HL-60 (cell line): ENCODE results near the gene ACOX3.

Experiments
- DNase-seq, 2 experiments: peaks; one replicate each; pipeline ENCODE4 v3.0.0-alpha.2; 2010 to 2020; ENCODE audit warnings: low read depth in 1 of 2, low spot score in 1 of 2
- H3K27ac ChIP-seq: fragments of 250-450 bp; sonication (Bioruptor Pico); replicated peaks from 2 replicates; pipeline ENCODE4 v1.5.1; 2020; ENCODE audit warnings: mild to moderate bottlenecking, moderate library complexity
- H3K27me3 ChIP-seq: fragments of 250-450 bp; sonication (Bioruptor Pico); 2 replicates; pipeline ENCODE4 v1.5.1; 2021; ENCODE audit warnings: mild to moderate bottlenecking, moderate library complexity; ENCODE audit not compliant: insufficient read depth, poor library complexity, severe bottlenecking
- H3K4me3 ChIP-seq: replicated peaks from 2 replicates; pipeline ENCODE4 v1.5.1; 2011; ENCODE audit warnings: mild to moderate bottlenecking, control low read depth, low read length; ENCODE audit not compliant: insufficient read depth
- GABPA ChIP-seq: IDR thresholded peaks from 2 replicates; pipeline ENCODE4 v1.6.1; 2012; ENCODE audit warnings: low read depth
- POLR2AphosphoS5 ChIP-seq: IDR thresholded peaks from 2 replicates; pipeline ENCODE4 v1.6.1; 2012; ENCODE audit warnings: low read depth
- REST ChIP-seq: IDR thresholded peaks from 2 replicates; pipeline ENCODE4 v1.6.1; 2012; ENCODE audit warnings: low read depth; ENCODE audit not compliant: insufficient replicate concordance
- SPI1 ChIP-seq: IDR thresholded peaks from 2 replicates; pipeline ENCODE4 v1.6.1; 2012; ENCODE audit warnings: low read depth, mild to moderate bottlenecking, borderline replicate concordance
- TF ChIP-seq, protein P1 (sequence below): IDR thresholded peaks from one replicate; pipeline ENCODE4 v1.5.1; 2011; ENCODE audit warnings: low read length, control low read depth, inconsistent platforms; ENCODE audit not compliant: insufficient read depth

Gene ACOX3

DNA sequence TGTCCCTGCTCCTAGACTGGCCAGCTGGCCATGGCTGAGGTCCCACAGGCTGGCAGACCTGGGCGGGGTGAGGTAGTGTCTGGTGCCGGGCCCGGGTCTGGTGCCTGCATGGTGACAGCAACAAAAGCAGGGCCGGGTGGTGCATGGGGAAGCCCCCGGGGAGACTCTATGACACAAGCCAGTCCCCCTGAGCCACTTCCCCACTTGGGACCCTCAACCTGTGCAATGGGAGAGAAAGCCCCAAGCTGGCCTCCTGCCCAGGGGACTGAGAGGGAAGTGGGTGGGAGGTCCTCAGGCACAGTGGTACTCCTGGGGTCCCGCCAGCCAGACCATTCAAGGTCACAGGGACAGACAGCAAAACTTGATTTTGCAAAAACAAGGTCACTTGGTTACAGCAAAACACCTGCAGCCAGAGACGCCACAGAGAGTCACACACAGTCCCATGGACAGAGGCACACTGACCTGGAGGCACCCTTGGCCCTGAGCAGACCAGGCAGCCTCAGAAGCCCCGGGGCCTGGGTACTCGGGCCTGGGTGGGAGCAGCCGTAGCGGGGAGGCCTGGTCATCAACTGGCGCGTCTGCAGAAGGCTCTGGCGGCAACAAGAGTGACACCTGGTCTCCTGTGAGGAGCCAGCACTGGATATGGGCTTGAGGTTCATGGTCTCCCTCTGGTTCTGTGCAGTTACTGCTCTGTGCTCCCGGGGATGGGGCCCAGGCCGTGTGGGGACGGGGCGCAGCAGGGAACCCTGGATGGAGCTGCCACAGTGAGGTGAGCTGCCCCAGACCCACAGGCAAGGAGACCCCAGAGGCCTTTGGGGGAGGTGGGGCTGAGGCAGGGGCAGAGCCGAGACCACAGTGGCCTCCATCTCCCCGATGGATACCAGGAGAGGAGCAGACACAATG, 110.4 kb downstream of the ACOX3 start:
- no peak for DNase-seq
- TF ChIP-seq GABPA (no peak), POLR2AphosphoS5 (no peak), REST (no peak), SPI1 (no peak)
- TF ChIP-seq, protein P1, sequence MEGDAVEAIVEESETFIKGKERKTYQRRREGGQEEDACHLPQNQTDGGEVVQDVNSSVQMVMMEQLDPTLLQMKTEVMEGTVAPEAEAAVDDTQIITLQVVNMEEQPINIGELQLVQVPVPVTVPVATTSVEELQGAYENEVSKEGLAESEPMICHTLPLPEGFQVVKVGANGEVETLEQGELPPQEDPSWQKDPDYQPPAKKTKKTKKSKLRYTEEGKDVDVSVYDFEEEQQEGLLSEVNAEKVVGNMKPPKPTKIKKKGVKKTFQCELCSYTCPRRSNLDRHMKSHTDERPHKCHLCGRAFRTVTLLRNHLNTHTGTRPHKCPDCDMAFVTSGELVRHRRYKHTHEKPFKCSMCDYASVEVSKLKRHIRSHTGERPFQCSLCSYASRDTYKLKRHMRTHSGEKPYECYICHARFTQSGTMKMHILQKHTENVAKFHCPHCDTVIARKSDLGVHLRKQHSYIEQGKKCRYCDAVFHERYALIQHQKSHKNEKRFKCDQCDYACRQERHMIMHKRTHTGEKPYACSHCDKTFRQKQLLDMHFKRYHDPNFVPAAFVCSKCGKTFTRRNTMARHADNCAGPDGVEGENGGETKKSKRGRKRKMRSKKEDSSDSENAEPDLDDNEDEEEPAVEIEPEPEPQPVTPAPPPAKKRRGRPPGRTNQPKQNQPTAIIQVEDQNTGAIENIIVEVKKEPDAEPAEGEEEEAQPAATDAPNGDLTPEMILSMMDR, result no peak
- Histone ChIP-seq H3K27ac (no peak overlapping the region), H3K27me3 (no peaks in the 10 kb centered on the region), H3K4me3 (no peak overlapping the region)

GRCh38 chr4:8329560-8329858, 111.0 kb downstream of the ACOX3 start:
- Histone ChIP-seq H3K27ac (no peak overlapping the region), H3K27me3 (no peaks in the 10 kb centered on the region), H3K4me3 (no peak overlapping the region)
- no peak for DNase-seq
- TF ChIP-seq REST (no peak), SPI1 (no peak), GABPA (no peak), POLR2AphosphoS5 (no peak)
- TF ChIP-seq, protein P1, result no peak

DNA sequence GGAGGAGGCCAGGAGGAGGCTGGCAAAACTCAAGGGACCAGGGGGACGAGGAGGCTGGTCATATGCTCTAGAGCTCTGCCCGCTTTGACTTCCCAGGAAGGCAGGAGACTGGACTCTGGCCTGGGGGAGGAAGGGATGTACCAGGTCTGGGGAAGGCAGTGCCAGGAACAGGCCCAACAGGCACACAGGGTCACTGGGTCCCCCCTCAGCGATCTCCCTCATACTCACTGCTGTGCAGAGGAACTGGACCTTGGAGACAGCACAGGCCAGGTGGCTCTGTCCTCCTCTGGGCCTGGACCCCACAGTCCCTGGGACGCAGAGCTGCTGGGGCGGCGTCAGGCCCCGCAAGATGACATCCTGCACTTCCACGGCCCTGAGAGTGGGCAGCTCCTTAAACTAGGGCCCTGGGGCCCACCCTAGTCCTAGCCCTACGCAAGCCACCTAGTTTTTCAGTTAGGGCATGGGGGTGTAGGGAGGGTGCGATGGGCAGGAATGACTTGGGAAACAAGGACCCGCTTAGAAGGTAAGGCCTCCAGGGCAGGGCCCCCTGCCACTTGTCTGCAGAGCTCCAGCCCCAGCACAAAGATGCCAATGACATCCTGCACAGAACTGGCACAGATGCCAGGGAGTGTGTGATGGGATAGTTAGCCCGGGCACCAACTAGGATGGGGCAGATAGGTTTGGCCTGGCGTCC, 111.5 kb downstream of the ACOX3 start:
- no peaks in the 10 kb centered on the region for H3K27me3 ChIP-seq
- no peak overlapping the region for H3K4me3 ChIP-seq
- no peak overlapping the region for H3K27ac ChIP-seq
- TF ChIP-seq SPI1, result no peak
- TF ChIP-seq, protein P1, result no peak
- no peak for TF ChIP-seq POLR2AphosphoS5
- no peak for TF ChIP-seq REST
- no peak for TF ChIP-seq GABPA
- DNase-seq, result no peak
